HepG2 (cell line): Measurements from ENCODE around the gene VSIG10L2. TPM values are rescaled to one million over a fixed set of nuclear protein-coding genes. Genes with fewer than 3 reads are reported as not detected.

Experiments
- ATAC-seq: fragments of 200-7000 bp; cut with Tn5 transposase; 3 replicates; pipeline ENCODE4 v1.9.1; 2020; ENCODE audit warnings: mild to moderate bottlenecking, moderate library complexity
- BruUV-seq: library from RNA; stranded (reverse); fragments of 400-500 nt; replicated peaks from 2 replicates; lab custom pipeline; 2021; lab: Mats Ljungman, UMichigan
- CTCF ChIA-PET: fragments of 300-600 bp; formaldehyde crosslinking; extraction: SDS; loops from one replicate; lab custom pipeline; 2021; ENCODE audit warnings: low total read pairs, inconsistent platforms, low intra/inter-chr PET ratio; lab: Yijun Ruan, JAX
- POLR2A ChIA-PET: fragments of 350-600 bp; sonication (Branson Sonifier 250); formaldehyde crosslinking; loops from one replicate; lab custom pipeline; 2020; ENCODE audit warnings: antibody characterized with exemption, inconsistent platforms; lab: Yijun Ruan, JAX
- DNase-seq: peaks from one replicate; pipeline ENCODE4 v3.0.0-alpha.2; 2015; ENCODE audit warnings: low spot score
- FAIRE-seq: peaks from 3 replicates; lab custom pipeline; 2011; peaks lifted over from hg19 to GRCh38; lab: Jason Lieb, UNC
- H2AFZ ChIP-seq: one replicate; pipeline ENCODE4 v1.6.1; 2011; ENCODE audit warnings: low read length, inconsistent platforms
- H3K27ac ChIP-seq: fragments of 300-600 bp; 3 replicates; pipeline ENCODE4 v1.8.0; 2011; ENCODE audit warnings: mixed run types, mild to moderate bottlenecking, mixed read lengths, low read length, inconsistent platforms; ENCODE audit not compliant: insufficient read depth; ENCODE audit errors: extremely low read length
- H3K27me3 ChIP-seq, 2 experiments: fragments of 200-600 bp in 1 of 2; 2 replicates in 1 of 2; 3 replicates in 1 of 2; pipeline versions ENCODE4 v1.6.0 to v1.8.0; 2011; ENCODE audit warnings: low read length in 2 of 2, mild to moderate bottlenecking in 2 of 2, moderate library complexity in 2 of 2, inconsistent platforms in 1 of 2; ENCODE audit not compliant: insufficient read depth in 2 of 2, control insufficient read depth in 1 of 2
- H3K36me3 ChIP-seq, 2 experiments: fragments of 200-600 bp in 1 of 2; replicated peaks in 1 of 2; 2 replicates in 1 of 2; 3 replicates in 1 of 2; pipeline versions ENCODE4 v1.5.1 to v1.8.0; 2011; ENCODE audit warnings: low read length in 2 of 2, inconsistent platforms in 1 of 2; ENCODE audit not compliant: insufficient read depth in 2 of 2, control insufficient read depth in 1 of 2
- H3K4me1 ChIP-seq: 2 replicates; pipeline ENCODE4 v1.5.1; 2012; ENCODE audit warnings: low read length, inconsistent platforms; ENCODE audit not compliant: insufficient read depth
- H3K4me2 ChIP-seq: 2 replicates; pipeline ENCODE4 v1.6.0; 2011; ENCODE audit warnings: low read depth, low read length, inconsistent platforms
- H3K4me3 ChIP-seq, 3 experiments: fragments of 200-600 bp in 1 of 3; sonication (generic), shearing (Covaris generic) in 1 of 3; replicated peaks in 1 of 3; 2 replicates each; pipeline ENCODE4 v1.5.1; 2011 to 2016; ENCODE audit warnings: low read length in 3 of 3, inconsistent platforms in 2 of 3, low read depth in 2 of 3, mild to moderate bottlenecking in 2 of 3, control low read depth in 1 of 3, mixed read lengths in 1 of 3; ENCODE audit not compliant: insufficient read depth in 1 of 3
- H3K79me2 ChIP-seq: one replicate; pipeline ENCODE4 v1.6.1; 2011; ENCODE audit warnings: low read length, inconsistent platforms; ENCODE audit not compliant: insufficient read depth
- H3K9ac ChIP-seq: 2 replicates; pipeline ENCODE4 v1.6.0; 2011; ENCODE audit warnings: mild to moderate bottlenecking, low read depth, low read length, inconsistent platforms; ENCODE audit not compliant: insufficient read depth
- H3K9me3 ChIP-seq: 2 replicates; pipeline ENCODE4 v1.5.1; 2012; ENCODE audit warnings: mild to moderate bottlenecking, low read length
- H4K20me1 ChIP-seq: 2 replicates; pipeline ENCODE4 v1.6.0; 2011; ENCODE audit warnings: inconsistent platforms, mild to moderate bottlenecking, low read length, moderate library complexity; ENCODE audit not compliant: insufficient read depth
- ADNP ChIP-seq: sonication (generic); formaldehyde crosslinking; IDR thresholded peaks from 2 replicates; pipeline ENCODE4 v1.4.0; 2020; ENCODE audit warnings: missing genetic modification reagents
- AKAP8 ChIP-seq: sonication (generic); formaldehyde crosslinking; IDR thresholded peaks from 2 replicates; pipeline ENCODE4 v1.5.1; 2020; ENCODE audit warnings: mild to moderate bottlenecking, missing genetic modification reagents
- ATF1 ChIP-seq: IDR thresholded peaks from 2 replicates; pipeline ENCODE4 v1.6.1; 2016; ENCODE audit warnings: mild to moderate bottlenecking, control low read depth
- CEBPB ChIP-seq: IDR thresholded peaks from 2 replicates; pipeline ENCODE4 v1.6.1; 2011; ENCODE audit warnings: low read depth, low read length, improper control_type of control experiment, borderline replicate concordance
- CEBPG ChIP-seq: IDR thresholded peaks from 2 replicates; pipeline ENCODE4 v1.6.1; 2016
- CREB1 ChIP-seq, 2 experiments: fragments of 450-650 bp in 1 of 2; IDR thresholded peaks; 2 replicates each; pipeline ENCODE4 v1.6.1; 2016 to 2017; ENCODE audit warnings: control low read depth in 1 of 2, mild to moderate bottlenecking in 1 of 2, missing compliant biosample characterization in 1 of 2, missing genetic modification characterization in 1 of 2
- HINFP ChIP-seq: sonication (generic); formaldehyde crosslinking; IDR thresholded peaks from 2 replicates; pipeline ENCODE4 v1.4.0; 2020; ENCODE audit warnings: low read depth, mild to moderate bottlenecking, missing genetic modification reagents
- HMGXB3 ChIP-seq: sonication (generic); formaldehyde crosslinking; IDR thresholded peaks from 2 replicates; pipeline ENCODE4 v1.4.0; 2020; ENCODE audit warnings: missing genetic modification reagents, borderline replicate concordance
- ZNF3 ChIP-seq: IDR thresholded peaks from 2 replicates; pipeline ENCODE4 v1.7.0; 2017; ENCODE audit warnings: inconsistent platforms
- ZNF737 ChIP-seq: sonication (generic); formaldehyde crosslinking; IDR thresholded peaks from 2 replicates; pipeline ENCODE4 v1.5.0; 2020; ENCODE audit warnings: missing genetic modification reagents, mild to moderate bottlenecking, borderline replicate concordance
- WGBS: methylation state at CpG from one replicate; pipeline ENCODE4 v1.1.6; 2017; ENCODE audit warnings: low lambda C conversion rate; 5-methylcytosine and 5-hydroxymethylcytosine counted together
- in situ Hi-C: cut with HindIII; loops from 2 replicates; pipeline ENCODE4 v1.10.0; 2017; ENCODE audit warnings: low pct_unique_long_range_greater_than_20kb; ENCODE audit not compliant: extremely low pct_ligation_motif_present
- intact Hi-C: fragments of 100-400 bp; cut with micrococcal nuclease; formaldehyde crosslinking; loops from one replicate; pipeline ENCODE4 v1.10.0; 2022; ENCODE audit not compliant: unreplicated experiment
- polyA plus RNA-seq, 8 experiments: library from polyadenylated mRNA; depleted of rRNA in 3 of 8; stranded (reverse) in 7 of 8; unstranded in 1 of 8; fragments of >200 nt; fragmentation: Illumina TruSeq in 4 of 8; extraction: Trizol in 4 of 8; gene quantifications; 2 replicates each; pipeline versions ENCODE4 v1.2.1 to v1.2.3, GENCODE V29; 2011 to 2016; ENCODE audit warnings: low read depth in 4 of 8, missing spikeins in 1 of 8, mixed read lengths in 1 of 8; ENCODE audit not compliant: insufficient read depth in 1 of 8
- total RNA-seq, 5 experiments: library from RNA; depleted of rRNA; stranded (reverse); fragments of >200 nt; fragmentation: Illumina TruSeq; extraction: Trizol; gene quantifications; 2 replicates each; pipeline ENCODE4 v1.2.3, GENCODE V29; 2016; ENCODE audit warnings: low read depth in 1 of 5

The VSIG10L2 gene
- total and polyA plus RNA-seq, 2 of the 13 experiments (the other 11 are each of a cell fraction or from before 2014, with no cell fraction given) = 0.21 TPM; not detected in 1

GRCh38 chr11:125926682-125927081 lies 19.2 kb upstream of the VSIG10L2 start (continued):
- TF ChIP-seq ZNF3 (CRISPR knock-in tag) = no peak

- in situ Hi-C loops (no loop called here), intact Hi-C loops (no loop called here)
- Histone ChIP-seq H3K27ac (no peak overlapping the region), H4K20me1 (no peaks in the 10 kb centered on the region), H3K4me3 (no peak overlapping the region), H3K4me2 (no peak overlapping the region), H3K9ac (no peak overlapping the region), H2AFZ (no peak overlapping the region), H3K9me3 (no peaks in the 10 kb centered on the region), H3K79me2 (no peaks in the 10 kb centered on the region), H3K36me3 (no peaks in the 10 kb centered on the region), H3K27me3 (0 out of 5 replicates have a peak, but pooled peaks cover 0 to 8% of the 10 kb centered on the region in 2 experiments), H3K4me1 (peaks cover 33% of the 10 kb centered on the region)
- ChIA-PET CTCF (no interaction called here), POLR2A (no interaction called here)
- FAIRE-seq (no peak), ATAC-seq (no peak), DNase-seq (no peak)
- WGBS = 25% methylated on average over 7 of the region's 9 CpGs
- BruUV-seq = no TSS peak
- TF ChIP-seq CEBPG (CRISPR knock-in tag) (peak; percentile 61), ADNP (CRISPR knock-in tag) (no peak), CEBPB (peak; percentile 59; the same call in 1 of the 2 replicates)
Observed at GRCh38 chr11:125929445-125930075, 16.3 kb upstream of the VSIG10L2 start.

GRCh38 chr11:125930076-125930450 lies 15.8 kb upstream of the VSIG10L2 start:
- DNase-seq = no peak
- Histone ChIP-seq H3K27me3 (0 out of 5 replicates have a peak, but pooled peaks cover 0 to 8% of the 10 kb centered on the region in 2 experiments), H3K27ac (no peak overlapping the region), H4K20me1 (no peaks in the 10 kb centered on the region), H3K9me3 (no peaks in the 10 kb centered on the region), H3K4me2 (no peak overlapping the region), H3K79me2 (no peaks in the 10 kb centered on the region), H3K9ac (no peak overlapping the region), H3K36me3 (no peaks in the 10 kb centered on the region), H3K4me3 (no peak overlapping the region), H3K4me1 (peaks cover 32% of the 10 kb centered on the region), H2AFZ (no peak overlapping the region)
- ChIA-PET POLR2A (no interaction called here), CTCF (no interaction called here)
- BruUV-seq = no TSS peak
- 73% methylated on average over 11 of the region's 11 CpGs for WGBS
- no peak for FAIRE-seq
- TF ChIP-seq CREB1 (IDR thresholded peaks at IDR 0.05) = no peak
- no peak for TF ChIP-seq CREB1 (CRISPR knock-in tag; IDR thresholded peaks at IDR 0.05)
- TF ChIP-seq HINFP (CRISPR knock-in tag) = no peak
- TF ChIP-seq AKAP8 (CRISPR knock-in tag) = no peak
- TF ChIP-seq ATF1 = no peak
- no peak for TF ChIP-seq HMGXB3 (CRISPR knock-in tag)
- TF ChIP-seq ZNF737 (CRISPR knock-in tag) = no peak
- intact Hi-C loops = no loop called here
- ATAC-seq = no peak
- in situ Hi-C loops = no loop called here
